ENCODE results near the gene GALNT17.

Gene GALNT17

GRCh38 chr7:71682181-71682580 lies 550.2 kb downstream of the GALNT17 start:
- no peak overlapping the region for H3K9ac ChIP-seq (ENCODE audit: low read depth, low read length, poor library complexity, severe bottlenecking)

GRCh38 chr7:71682841-71683781 lies 551.2 kb downstream of the GALNT17 start:
- Histone ChIP-seq H3K4me3 (ENCODE audit: low read length, poor library complexity, severe bottlenecking) (no peak overlapping the region), H3K4me1 (ENCODE audit: insufficient read depth, low read length, poor library complexity, severe bottlenecking) (no peaks in the 10 kb centered on the region), H3K9ac (ENCODE audit: low read depth, low read length, poor library complexity, severe bottlenecking) (no peak overlapping the region), H3K9me3 (ENCODE audit: insufficient read depth, low read depth, low read length) (peaks cover 7% of the 10 kb centered on the region; the same call in 1 of the 2 replicates), H3K9me2 (replicated peaks; ENCODE audit: low read depth, low read length) (no peaks in the 10 kb centered on the region), H2AFZ (ENCODE audit: low read length) (no peak overlapping the region), H3K27me3 (ENCODE audit: insufficient read depth, low read length, poor library complexity, severe bottlenecking) (no peaks in the 10 kb centered on the region), H3K79me2 (ENCODE audit: insufficient read depth, low read length) (no peaks in the 10 kb centered on the region), H4K20me1 (ENCODE audit: insufficient read depth, low read length, poor library complexity, severe bottlenecking) (no peaks in the 10 kb centered on the region), H3K4me2 (ENCODE audit: low read depth, low read length, poor library complexity, severe bottlenecking) (no peak overlapping the region), H3F3A (ENCODE audit: low read depth) (no peaks in the 10 kb centered on the region), H3K36me3 (ENCODE audit: insufficient read depth, low read length) (no peaks in the 10 kb centered on the region)
- TF ChIP-seq CTCF (conservative IDR thresholded peaks at IDR 0.05; ENCODE audit: low read length), result no peak
- TF ChIP-seq EZH2phosphoT487 (IDR thresholded peaks at IDR 0.05; ENCODE audit: borderline replicate concordance), result no peak

More at GRCh38 chr7:71682181-71682580, 550.2 kb downstream of the GALNT17 start:
- Histone ChIP-seq H3K9me3 (ENCODE audit: insufficient read depth, low read depth, low read length) (peaks cover 7% of the 10 kb centered on the region; the same call in 1 of the 2 replicates), H3K79me2 (ENCODE audit: insufficient read depth, low read length) (no peaks in the 10 kb centered on the region), H3K4me3 (ENCODE audit: low read length, poor library complexity, severe bottlenecking) (no peak overlapping the region), H3K4me2 (ENCODE audit: low read depth, low read length, poor library complexity, severe bottlenecking) (no peak overlapping the region), H2AFZ (ENCODE audit: low read length) (no peak overlapping the region), H3K4me1 (ENCODE audit: insufficient read depth, low read length, poor library complexity, severe bottlenecking) (no peaks in the 10 kb centered on the region), H3K27me3 (ENCODE audit: insufficient read depth, low read length, poor library complexity, severe bottlenecking) (no peaks in the 10 kb centered on the region), H3K36me3 (ENCODE audit: insufficient read depth, low read length) (no peaks in the 10 kb centered on the region), H3F3A (ENCODE audit: low read depth) (no peaks in the 10 kb centered on the region), H4K20me1 (ENCODE audit: insufficient read depth, low read length, poor library complexity, severe bottlenecking) (no peaks in the 10 kb centered on the region), H3K9me2 (replicated peaks; ENCODE audit: low read depth, low read length) (no peaks in the 10 kb centered on the region)
- TF ChIP-seq CTCF (conservative IDR thresholded peaks at IDR 0.05; ENCODE audit: low read length) (no peak), EZH2phosphoT487 (IDR thresholded peaks at IDR 0.05; ENCODE audit: borderline replicate concordance) (no peak)

GRCh38 chr7:71687286-71687685 lies 555.3 kb downstream of the GALNT17 start:
- TF ChIP-seq CTCF (conservative IDR thresholded peaks at IDR 0.05; ENCODE audit: low read length) (no peak), EZH2phosphoT487 (IDR thresholded peaks at IDR 0.05; ENCODE audit: borderline replicate concordance) (no peak)
- Histone ChIP-seq H3K27me3 (ENCODE audit: insufficient read depth, low read length, poor library complexity, severe bottlenecking) (no peaks in the 10 kb centered on the region), H3K79me2 (ENCODE audit: insufficient read depth, low read length) (no peaks in the 10 kb centered on the region), H3K4me2 (ENCODE audit: low read depth, low read length, poor library complexity, severe bottlenecking) (no peak overlapping the region), H2AFZ (ENCODE audit: low read length) (no peak overlapping the region), H3K4me3 (ENCODE audit: low read length, poor library complexity, severe bottlenecking) (no peak overlapping the region), H4K20me1 (ENCODE audit: insufficient read depth, low read length, poor library complexity, severe bottlenecking) (no peaks in the 10 kb centered on the region), H3F3A (ENCODE audit: low read depth) (no peaks in the 10 kb centered on the region), H3K9me2 (replicated peaks; ENCODE audit: low read depth, low read length) (no peaks in the 10 kb centered on the region), H3K4me1 (ENCODE audit: insufficient read depth, low read length, poor library complexity, severe bottlenecking) (no peaks in the 10 kb centered on the region), H3K9ac (ENCODE audit: low read depth, low read length, poor library complexity, severe bottlenecking) (no peak overlapping the region), H3K9me3 (ENCODE audit: insufficient read depth, low read depth, low read length) (peaks cover 4% of the 10 kb centered on the region; the same call in 1 of the 2 replicates), H3K36me3 (ENCODE audit: insufficient read depth, low read length) (no peaks in the 10 kb centered on the region)

All from Loucy (cell line).